OCI-LY1 (cell line): ENCODE measurements around the gene HOTAIR.

Experiments
- H2AFZ ChIP-seq: fragments of 200-600 bp; sonication (generic), shearing (Covaris generic); 2 replicates; pipeline ENCODE4 v1.6.0; 2014; ENCODE audit warnings: antibody characterized with exemption, mild to moderate bottlenecking, low read length
- H3F3A ChIP-seq: fragments of 200-600 bp; sonication (generic), shearing (Covaris generic); 2 replicates; pipeline ENCODE4 v1.6.0; 2014; ENCODE audit warnings: mild to moderate bottlenecking, antibody characterized with exemption, low read length, moderate library complexity; ENCODE audit not compliant: insufficient read depth
- H3K27ac ChIP-seq: fragments of 200-600 bp; sonication (generic); 2 replicates; pipeline ENCODE4 v1.5.1; 2014; ENCODE audit warnings: low read length, mixed run types, mild to moderate bottlenecking, low read depth; ENCODE audit not compliant: poor library complexity, severe bottlenecking
- H3K27me3 ChIP-seq: fragments of 200-600 bp; sonication (generic); 2 replicates; pipeline ENCODE4 v1.6.0; 2014; ENCODE audit warnings: antibody characterized with exemption, mild to moderate bottlenecking, low read length, moderate library complexity; ENCODE audit not compliant: insufficient read depth
- H3K36me3 ChIP-seq: fragments of 200-600 bp; sonication (generic); 2 replicates; pipeline ENCODE4 v1.6.1; 2014; ENCODE audit warnings: mild to moderate bottlenecking, antibody characterized with exemption, low read length, moderate library complexity, mixed read lengths; ENCODE audit not compliant: insufficient read depth
- H3K4me1 ChIP-seq: fragments of 200-600 bp; sonication (generic); 2 replicates; pipeline ENCODE4 v1.5.1; 2014; ENCODE audit warnings: mild to moderate bottlenecking, low read length, moderate library complexity; ENCODE audit not compliant: insufficient read depth, severe bottlenecking
- H3K4me2 ChIP-seq: fragments of 200-600 bp; sonication (generic), shearing (Covaris generic); 2 replicates; pipeline ENCODE4 v1.6.1; 2014; ENCODE audit warnings: low read length
- H3K4me3 ChIP-seq: fragments of 200-600 bp; sonication (generic); 2 replicates; pipeline ENCODE4 v1.5.1; 2014; ENCODE audit warnings: low read length, low read depth, mild to moderate bottlenecking, mixed read lengths; ENCODE audit not compliant: poor library complexity, severe bottlenecking
- H3K79me2 ChIP-seq: fragments of 200-600 bp; shearing (Covaris generic); 2 replicates; pipeline ENCODE4 v1.6.1; 2016; ENCODE audit warnings: mixed run types, low read length, mixed read lengths; ENCODE audit not compliant: insufficient read depth
- H3K9ac ChIP-seq: fragments of 200-600 bp; sonication (generic), shearing (Covaris generic); 2 replicates; pipeline ENCODE4 v1.6.1; 2014; ENCODE audit warnings: mild to moderate bottlenecking, low read length, mixed read lengths
- H3K9me2 ChIP-seq: fragments of 200-600 bp; sonication (generic), shearing (Covaris generic); 2 replicates; pipeline ENCODE4 v1.6.1; 2014; ENCODE audit warnings: low read depth, mild to moderate bottlenecking, low read length, mixed read lengths
- H3K9me3 ChIP-seq: fragments of 200-600 bp; shearing (Covaris generic); 2 replicates; pipeline ENCODE4 v1.6.1; 2014; ENCODE audit warnings: low read length, mixed read lengths
- H4K20me1 ChIP-seq: fragments of 200-600 bp; sonication (generic), shearing (Covaris generic); 2 replicates; pipeline ENCODE4 v1.6.0; 2016; ENCODE audit warnings: mild to moderate bottlenecking, low read length; ENCODE audit not compliant: insufficient read depth
- CTCF ChIP-seq: fragments of 200-600 bp; sonication (generic), shearing (Covaris generic); IDR thresholded peaks from 2 replicates; pipeline ENCODE4 v1.5.1; 2017; ENCODE audit warnings: mild to moderate bottlenecking, antibody characterized with exemption, low read length, moderate library complexity, mixed read lengths
- EZH2 ChIP-seq: fragments of 200-600 bp; sonication (generic), shearing (Covaris generic); IDR thresholded peaks from 2 replicates; pipeline ENCODE4 v1.8.0; 2017; ENCODE audit warnings: borderline replicate concordance, mixed run types, mild to moderate bottlenecking, antibody characterized with exemption, low read length, moderate library complexity, mixed read lengths

Gene HOTAIR

GRCh38 chr12:54009171-54010052, 34.7 kb upstream of the HOTAIR start:
- H3F3A ChIP-seq: no peaks in the 10 kb centered on the region
- no peak overlapping the region for H2AFZ ChIP-seq
- no peak overlapping the region for H3K27ac ChIP-seq
- H4K20me1 ChIP-seq: no peaks in the 10 kb centered on the region
- no peaks in the 10 kb centered on the region for H3K79me2 ChIP-seq
- no peaks in the 10 kb centered on the region for H3K9me2 ChIP-seq
- H3K9ac ChIP-seq: no peak overlapping the region
- peaks cover 6% of the 10 kb centered on the region for H3K4me1 ChIP-seq
- peaks cover 10% of the 10 kb centered on the region; the same call in 1 of the 2 replicates for H3K27me3 ChIP-seq
- no peak overlapping the region for H3K4me3 ChIP-seq
- TF ChIP-seq CTCF (no peak), EZH2 (no peak)
- no peaks in the 10 kb centered on the region for H3K36me3 ChIP-seq
- no peak overlapping the region; the same call in 1 of the 2 replicates for H3K4me2 ChIP-seq
- H3K9me3 ChIP-seq: no peaks in the 10 kb centered on the region

GRCh38 chr12:54008260-54008552, 33.5 kb upstream of the HOTAIR start:
- Histone ChIP-seq H3K9ac (no peak overlapping the region), H3K79me2 (no peaks in the 10 kb centered on the region), H3K27me3 (peaks cover 10% of the 10 kb centered on the region; the same call in 1 of the 2 replicates), H3K36me3 (no peaks in the 10 kb centered on the region), H3K9me3 (no peaks in the 10 kb centered on the region), H2AFZ (no peak overlapping the region), H3K9me2 (no peaks in the 10 kb centered on the region), H3K4me3 (no peak overlapping the region), H3K4me2 (no peak overlapping the region), H4K20me1 (no peaks in the 10 kb centered on the region), H3F3A (no peaks in the 10 kb centered on the region), H3K27ac (no peak overlapping the region), H3K4me1 (peaks cover 6% of the 10 kb centered on the region)
- TF ChIP-seq CTCF (no peak), EZH2 (no peak)

- H3K4me3 ChIP-seq: no peak overlapping the region
- H3K9ac ChIP-seq: no peak overlapping the region
- H2AFZ ChIP-seq: no peak overlapping the region
- no peak overlapping the region for H3K27ac ChIP-seq
- no peaks in the 10 kb centered on the region for H3K9me2 ChIP-seq
- no peak overlapping the region for H3K4me2 ChIP-seq
- H3K27me3 ChIP-seq: peaks cover 7% of the 10 kb centered on the region; the same call in 1 of the 2 replicates
- no peaks in the 10 kb centered on the region for H3K79me2 ChIP-seq
- no peaks in the 10 kb centered on the region for H3K36me3 ChIP-seq
- no peak for TF ChIP-seq EZH2
- no peak for TF ChIP-seq CTCF
- H4K20me1 ChIP-seq: no peaks in the 10 kb centered on the region
- H3F3A ChIP-seq: no peaks in the 10 kb centered on the region
- peaks cover 6% of the 10 kb centered on the region for H3K4me1 ChIP-seq
- no peaks in the 10 kb centered on the region for H3K9me3 ChIP-seq
Observed at GRCh38 chr12:54007538-54008259, 32.9 kb upstream of the HOTAIR start.
